Kidney epithelial cell (primary cell): Measurements from ENCODE around the gene HARS1. TPM values are rescaled to one million over a fixed set of nuclear protein-coding genes. Genes with fewer than 3 reads are reported as not detected.
"Not testable (repeated sequence)": the region's sequence is repeated elsewhere in the genome, so short reads cannot be mapped to it uniquely, and the experiment has no call there.

Source experiments
- DNase-seq: peaks from one replicate; pipeline ENCODE4 v3.0.0-alpha.2; 2010; ENCODE audit warnings: low read depth
- H3K27me3 ChIP-seq: 2 replicates; pipeline ENCODE4 v1.6.0; 2011; ENCODE audit warnings: low read length; ENCODE audit not compliant: control insufficient read depth, insufficient read depth
- H3K36me3 ChIP-seq: 2 replicates; pipeline ENCODE4 v1.5.1; 2011; ENCODE audit warnings: low read length; ENCODE audit not compliant: control insufficient read depth, insufficient read depth
- H3K4me3 ChIP-seq: 2 replicates; pipeline ENCODE4 v1.5.1; 2011; ENCODE audit warnings: low read depth, mild to moderate bottlenecking, control low read depth, low read length
- total RNA-seq: library from RNA; depleted of rRNA; stranded (reverse); fragments of >200 nt; gene quantifications from 2 replicates; pipeline ENCODE4 v1.2.3, GENCODE V29; 2015
- TF ChIP-seq, protein P1 (sequence below): IDR thresholded peaks from 2 replicates; pipeline ENCODE4 v1.5.1; 2011; ENCODE audit warnings: mild to moderate bottlenecking, moderate library complexity, low read length, control low read depth, inconsistent platforms; ENCODE audit not compliant: insufficient read depth, poor library complexity, severe bottlenecking

The HARS1 gene
- total RNA-seq, 1 donor from 2014 or later, result 97.1 TPM

DNA sequence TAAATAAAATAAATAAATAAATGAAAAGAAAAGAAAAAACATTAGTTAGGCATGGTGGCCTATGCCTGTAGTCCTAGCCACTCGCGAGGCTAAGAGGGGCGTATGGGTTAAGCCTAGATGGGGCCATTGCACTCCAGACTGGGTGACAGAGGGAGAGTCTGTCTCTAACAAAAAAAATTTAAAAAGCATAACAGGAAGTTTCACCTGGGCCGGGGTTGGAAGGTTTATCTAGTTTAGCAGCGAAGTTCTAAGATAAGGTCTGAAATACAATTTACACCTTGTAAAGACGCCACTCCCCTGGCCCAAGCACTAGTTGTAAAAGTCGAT, 27.1 kb upstream of the HARS1 start:
- no peak for DNase-seq
- no peak overlapping the region for H3K4me3 ChIP-seq
- TF ChIP-seq, protein P1, sequence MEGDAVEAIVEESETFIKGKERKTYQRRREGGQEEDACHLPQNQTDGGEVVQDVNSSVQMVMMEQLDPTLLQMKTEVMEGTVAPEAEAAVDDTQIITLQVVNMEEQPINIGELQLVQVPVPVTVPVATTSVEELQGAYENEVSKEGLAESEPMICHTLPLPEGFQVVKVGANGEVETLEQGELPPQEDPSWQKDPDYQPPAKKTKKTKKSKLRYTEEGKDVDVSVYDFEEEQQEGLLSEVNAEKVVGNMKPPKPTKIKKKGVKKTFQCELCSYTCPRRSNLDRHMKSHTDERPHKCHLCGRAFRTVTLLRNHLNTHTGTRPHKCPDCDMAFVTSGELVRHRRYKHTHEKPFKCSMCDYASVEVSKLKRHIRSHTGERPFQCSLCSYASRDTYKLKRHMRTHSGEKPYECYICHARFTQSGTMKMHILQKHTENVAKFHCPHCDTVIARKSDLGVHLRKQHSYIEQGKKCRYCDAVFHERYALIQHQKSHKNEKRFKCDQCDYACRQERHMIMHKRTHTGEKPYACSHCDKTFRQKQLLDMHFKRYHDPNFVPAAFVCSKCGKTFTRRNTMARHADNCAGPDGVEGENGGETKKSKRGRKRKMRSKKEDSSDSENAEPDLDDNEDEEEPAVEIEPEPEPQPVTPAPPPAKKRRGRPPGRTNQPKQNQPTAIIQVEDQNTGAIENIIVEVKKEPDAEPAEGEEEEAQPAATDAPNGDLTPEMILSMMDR, result no peak

DNA sequence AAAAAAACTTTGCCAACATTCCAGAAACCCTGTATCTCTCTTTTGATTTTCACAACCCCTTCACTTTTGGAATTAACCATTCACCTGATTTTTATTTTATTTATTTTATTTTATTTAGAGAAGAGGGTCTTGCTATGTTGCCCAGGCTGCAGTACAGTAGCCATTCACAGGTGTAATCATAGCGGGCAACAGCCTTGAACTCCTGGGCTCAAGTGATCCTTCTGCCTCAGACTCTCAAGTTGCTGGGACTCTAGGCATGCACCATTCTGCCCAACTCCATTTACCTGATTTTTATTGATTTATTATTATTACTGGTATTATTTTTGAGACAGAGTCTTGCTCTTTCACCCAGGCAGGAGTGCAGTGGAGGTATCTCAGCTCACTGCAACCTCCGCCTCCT, 25.1 kb upstream of the HARS1 start:
- H3K4me3 ChIP-seq, DNase-seq, H3K36me3 ChIP-seq, H3K27me3 ChIP-seq: not testable (repeated sequence)

More for the DNA sequence above, 27.1 kb upstream of the HARS1 start:
- Histone ChIP-seq H3K36me3 (no peaks in the 10 kb centered on the region), H3K27me3 (no peaks in the 10 kb centered on the region)

DNA sequence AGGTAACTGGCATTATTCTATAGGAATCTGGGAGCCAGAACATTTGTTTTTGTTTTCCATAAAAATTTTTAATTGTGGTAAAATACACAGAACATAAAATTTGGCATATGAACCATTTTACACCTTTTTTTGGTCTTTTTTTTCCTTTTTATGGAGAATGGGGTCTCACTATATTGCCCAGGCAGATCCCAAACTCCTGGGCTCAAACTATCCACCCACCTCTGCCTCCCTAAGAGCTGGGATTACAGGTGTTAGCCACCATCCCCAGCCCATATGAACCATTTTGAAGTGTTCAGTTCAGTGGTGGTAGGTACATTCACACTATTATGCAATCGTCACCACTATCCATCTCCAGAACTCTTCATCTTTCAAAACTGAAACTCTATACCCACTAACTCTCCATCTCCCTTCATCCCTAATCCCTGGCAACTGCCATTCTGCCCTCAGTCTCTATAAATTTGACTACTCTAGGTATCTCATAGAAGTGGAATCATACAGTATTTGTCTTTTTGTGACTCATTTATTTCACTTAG, 22.5 kb upstream of the HARS1 start:
- H3K4me3 ChIP-seq, result no peak overlapping the region
- TF ChIP-seq, protein P1, result no peak
- no peaks in the 10 kb centered on the region for H3K27me3 ChIP-seq
- no peak for DNase-seq
- H3K36me3 ChIP-seq, result no peaks in the 10 kb centered on the region

DNA sequence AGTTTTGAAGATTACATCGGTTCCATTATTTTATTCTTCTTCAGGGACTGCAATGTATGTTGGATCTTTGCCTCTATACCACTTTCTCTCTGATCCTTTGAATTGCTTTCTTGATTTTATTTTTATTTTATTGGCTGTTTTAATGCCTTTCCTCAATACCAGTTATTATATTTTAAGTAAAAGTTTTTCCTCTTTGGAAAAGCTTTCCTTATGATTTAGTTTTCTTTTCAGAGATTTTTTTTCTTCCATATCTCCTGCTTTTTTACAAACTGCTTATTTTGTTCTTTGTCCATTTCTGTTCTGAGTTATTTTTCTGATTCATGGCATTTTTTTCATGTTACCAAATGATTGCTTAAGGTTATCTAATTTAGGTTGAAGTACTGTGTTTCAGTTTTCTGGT, 20.6 kb upstream of the HARS1 start:
- H3K4me3 ChIP-seq, result no peak overlapping the region

DNA sequence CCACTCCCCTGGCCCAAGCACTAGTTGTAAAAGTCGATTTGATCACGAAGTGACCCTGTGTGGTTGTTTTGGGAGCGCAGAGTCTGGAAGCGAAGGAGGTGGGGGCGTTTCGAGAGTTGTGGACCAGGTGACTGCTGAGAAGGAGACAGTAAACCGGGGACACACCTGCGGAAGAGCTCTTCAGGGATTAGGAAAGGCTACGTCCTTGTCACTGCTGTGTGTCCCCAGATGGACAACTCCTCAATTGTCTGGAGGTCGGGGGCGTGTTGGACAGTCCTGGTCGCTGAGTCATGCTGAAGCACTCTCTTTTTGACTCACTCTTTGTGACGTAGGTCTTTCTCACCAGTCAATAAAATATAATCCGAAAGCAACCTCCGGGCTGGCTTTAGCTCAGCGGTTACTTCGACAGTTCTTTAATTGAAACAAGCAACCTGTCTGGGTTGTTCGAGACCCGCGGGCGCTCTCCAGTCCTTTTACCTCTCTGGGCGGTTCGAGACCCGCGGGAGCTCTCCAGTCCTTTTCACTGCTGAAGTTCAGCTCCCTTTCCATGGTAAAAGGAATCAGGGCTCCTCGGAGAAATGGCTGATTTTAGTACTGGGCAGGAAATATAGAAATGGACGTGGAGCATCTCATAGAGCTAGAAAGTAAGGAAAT, 19.9 kb upstream of the HARS1 start:
- no peaks in the 10 kb centered on the region for H3K36me3 ChIP-seq
- peak overlapping the region; percentile 52 for H3K4me3 ChIP-seq
- peak; percentile 89 for DNase-seq
- H3K27me3 ChIP-seq, result no peaks in the 10 kb centered on the region
- TF ChIP-seq, protein P1, result no peak

More for the DNA sequence above, 20.6 kb upstream of the HARS1 start:
- TF ChIP-seq, protein P1, result no peak
- Histone ChIP-seq H3K36me3 (no peaks in the 10 kb centered on the region), H3K27me3 (no peaks in the 10 kb centered on the region)
- DNase-seq, result no peak

DNA sequence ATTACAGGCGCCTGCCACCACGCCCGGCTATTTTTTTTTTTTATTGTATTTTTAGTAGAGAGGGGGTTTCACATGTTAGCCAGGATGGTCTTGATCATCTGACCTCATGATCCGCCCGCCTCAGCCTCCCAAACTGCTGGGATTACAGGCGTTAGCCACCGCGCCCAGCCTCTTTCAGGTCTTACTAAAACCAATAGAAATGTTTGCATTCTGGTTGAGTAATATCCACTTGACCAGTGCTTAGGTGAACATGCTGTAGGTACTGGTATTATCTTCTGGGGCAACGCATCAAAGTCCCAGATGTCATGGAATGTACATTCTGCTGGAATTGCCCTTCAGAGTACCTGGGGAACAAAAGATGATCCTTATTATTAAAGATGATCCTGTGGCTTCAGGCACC, 17.6 kb upstream of the HARS1 start:
- not testable (repeated sequence) for H3K36me3 ChIP-seq, DNase-seq, H3K4me3 ChIP-seq, H3K27me3 ChIP-seq

DNA sequence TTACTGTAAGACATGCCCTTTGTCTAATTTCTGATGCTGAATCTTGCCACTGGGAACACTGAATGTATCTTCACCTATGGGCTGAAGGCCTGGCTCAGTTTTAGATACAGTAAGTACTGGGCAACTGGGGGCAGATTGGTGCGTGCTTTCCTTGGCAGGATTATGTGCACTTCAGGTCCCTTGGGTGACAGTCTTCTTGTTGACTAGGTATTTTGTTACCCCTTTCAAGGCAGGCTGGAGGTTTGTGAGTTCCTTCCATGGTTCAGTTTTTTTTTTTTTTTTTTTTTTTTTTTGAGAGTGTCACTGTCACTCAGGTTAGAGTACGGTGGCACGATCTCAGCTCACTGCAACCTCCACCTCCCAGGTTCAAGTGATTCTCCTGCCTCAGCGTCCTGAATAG, 16.6 kb upstream of the HARS1 start:
- Histone ChIP-seq H3K4me3 (no peak overlapping the region), H3K27me3 (no peaks in the 10 kb centered on the region), H3K36me3 (peaks cover 1% of the 10 kb centered on the region)
- DNase-seq, result no peak
- TF ChIP-seq, protein P1, result no peak
